BJ (cell line): ENCODE data around the gene ZC3H6. TPM values are rescaled to one million over a fixed set of nuclear protein-coding genes. Genes with fewer than 3 reads are reported as not detected.
"Not testable (repeated sequence)": the region's sequence is repeated elsewhere in the genome, so short reads cannot be mapped to it uniquely, and the experiment has no call there.

Experiments used
- CTCF ChIA-PET: fragments of 350-600 bp; formaldehyde crosslinking; extraction: SDS; loops from one replicate; lab custom pipeline; 2021; ENCODE audit warnings: antibody characterized with exemption, inconsistent platforms; lab: Yijun Ruan, JAX
- POLR2A ChIA-PET: fragments of 300-600 bp; sonication (Branson Sonifier 250); formaldehyde crosslinking; extraction: SDS; loops from one replicate; lab custom pipeline; 2021; ENCODE audit warnings: antibody characterized with exemption; lab: Charles Lee
- DNase-seq: peaks from one replicate; pipeline ENCODE4 v3.0.0-alpha.2; 2011; ENCODE audit warnings: low read depth
- H3K27me3 ChIP-seq: 2 replicates; pipeline ENCODE4 v1.6.0; 2011; ENCODE audit warnings: low read length; ENCODE audit not compliant: control insufficient read depth, insufficient read depth
- H3K36me3 ChIP-seq: 2 replicates; pipeline ENCODE4 v1.5.1; 2011; ENCODE audit warnings: low read length; ENCODE audit not compliant: control insufficient read depth, insufficient read depth
- H3K4me3 ChIP-seq: 2 replicates; pipeline ENCODE4 v1.5.1; 2011; ENCODE audit warnings: low read depth, mild to moderate bottlenecking, control low read depth, low read length
- polyA plus RNA-seq: library from polyadenylated mRNA; depleted of rRNA; stranded (reverse); fragments of >200 nt; gene quantifications from 2 replicates; pipeline ENCODE4 v1.2.3, GENCODE V29; 2011
- TF ChIP-seq, protein P1 (sequence below): IDR thresholded peaks from 2 replicates; pipeline ENCODE4 v1.5.1; 2011; ENCODE audit warnings: low read depth, mild to moderate bottlenecking, control low read depth, inconsistent platforms, low read length, moderate library complexity; ENCODE audit not compliant: insufficient read depth

Gene ZC3H6
- polyA plus RNA-seq, 1 experiment, result 1.2 TPM

DNA sequence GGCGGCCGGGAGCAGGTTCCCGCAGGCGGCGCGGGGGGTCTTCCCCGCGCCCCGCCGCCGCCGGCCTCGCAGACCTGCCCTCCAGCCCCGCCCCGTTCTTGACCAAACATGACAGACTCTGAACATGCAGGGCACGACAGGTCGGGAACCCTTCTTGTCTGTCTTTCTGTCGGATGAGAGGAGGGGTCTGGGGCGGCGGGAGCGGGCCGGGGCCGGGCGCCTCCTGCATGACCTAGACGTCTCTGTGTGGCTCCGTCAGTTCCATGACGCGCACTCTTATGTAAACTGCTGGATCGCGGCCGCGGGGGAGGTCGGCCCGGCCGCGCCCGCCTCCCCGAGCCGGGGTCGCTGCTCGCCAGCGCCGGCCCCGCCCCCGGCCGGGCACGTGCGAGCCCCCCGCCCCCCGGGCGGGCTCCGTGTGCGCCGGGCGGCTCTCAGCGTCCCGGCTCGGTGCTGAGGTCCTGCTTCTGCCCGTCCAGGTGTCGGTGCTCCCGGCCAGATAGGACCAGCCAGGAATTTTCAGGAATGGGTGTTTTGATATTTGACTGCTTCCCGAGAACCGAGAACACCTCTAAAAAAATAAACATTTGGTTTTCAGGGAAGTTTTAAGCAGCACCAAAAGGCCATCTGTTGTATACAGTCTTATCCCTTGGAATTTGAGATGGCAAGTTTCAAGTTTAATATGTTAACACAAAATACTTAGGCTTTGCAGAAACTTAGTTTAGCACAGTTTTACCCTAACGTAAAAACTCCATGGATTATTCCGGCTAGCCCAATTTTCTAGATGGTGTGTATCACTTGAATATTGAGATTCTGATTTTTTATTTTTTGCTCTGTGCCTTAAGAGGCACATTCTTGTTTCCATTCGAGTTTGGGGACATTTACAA, 733 bp downstream of the ZC3H6 start:
- Histone ChIP-seq H3K4me3 (peak overlapping the region; percentile 85), H3K27me3 (no peaks in the 10 kb centered on the region), H3K36me3 (no peaks in the 10 kb centered on the region)
- ChIA-PET CTCF (no interaction called here), POLR2A (interaction anchor here (0.7 kb wide), 1 partner anchor 72 kb away, joined by 3 read pairs; no protein-coding TSS in a partner anchor)
- DNase-seq, result peak; percentile 16
- TF ChIP-seq, protein P1, sequence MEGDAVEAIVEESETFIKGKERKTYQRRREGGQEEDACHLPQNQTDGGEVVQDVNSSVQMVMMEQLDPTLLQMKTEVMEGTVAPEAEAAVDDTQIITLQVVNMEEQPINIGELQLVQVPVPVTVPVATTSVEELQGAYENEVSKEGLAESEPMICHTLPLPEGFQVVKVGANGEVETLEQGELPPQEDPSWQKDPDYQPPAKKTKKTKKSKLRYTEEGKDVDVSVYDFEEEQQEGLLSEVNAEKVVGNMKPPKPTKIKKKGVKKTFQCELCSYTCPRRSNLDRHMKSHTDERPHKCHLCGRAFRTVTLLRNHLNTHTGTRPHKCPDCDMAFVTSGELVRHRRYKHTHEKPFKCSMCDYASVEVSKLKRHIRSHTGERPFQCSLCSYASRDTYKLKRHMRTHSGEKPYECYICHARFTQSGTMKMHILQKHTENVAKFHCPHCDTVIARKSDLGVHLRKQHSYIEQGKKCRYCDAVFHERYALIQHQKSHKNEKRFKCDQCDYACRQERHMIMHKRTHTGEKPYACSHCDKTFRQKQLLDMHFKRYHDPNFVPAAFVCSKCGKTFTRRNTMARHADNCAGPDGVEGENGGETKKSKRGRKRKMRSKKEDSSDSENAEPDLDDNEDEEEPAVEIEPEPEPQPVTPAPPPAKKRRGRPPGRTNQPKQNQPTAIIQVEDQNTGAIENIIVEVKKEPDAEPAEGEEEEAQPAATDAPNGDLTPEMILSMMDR, result no peak

DNA sequence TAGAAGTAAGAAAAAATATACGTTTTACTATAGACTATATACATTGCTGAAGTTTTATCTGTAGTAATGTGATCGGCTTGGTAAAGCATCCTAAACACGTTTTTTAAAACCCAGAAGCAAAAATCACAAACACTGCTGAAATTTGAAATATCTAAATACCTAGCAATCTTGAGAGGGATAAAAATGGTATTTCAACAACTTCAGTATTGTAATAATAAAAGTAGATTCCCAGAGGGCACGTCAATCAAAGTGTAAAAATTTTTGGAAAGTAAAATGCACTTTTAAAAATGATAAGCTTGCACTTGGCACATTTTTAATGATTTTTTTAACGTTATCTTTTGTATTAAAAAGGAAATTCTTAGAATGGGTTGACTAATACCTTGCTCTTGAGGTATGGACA, 1.6 kb downstream of the ZC3H6 start:
- CTCF ChIA-PET, result interaction anchor here (1.2 kb wide), 1 partner anchor 18 kb away, joined by 4 read pairs; no protein-coding TSS in a partner anchor
- TF ChIP-seq, protein P1, result no peak
- H3K4me3 ChIP-seq, result no peak overlapping the region
- DNase-seq, result no peak
- no peaks in the 10 kb centered on the region for H3K36me3 ChIP-seq
- no peaks in the 10 kb centered on the region for H3K27me3 ChIP-seq
- POLR2A ChIA-PET, result interaction anchor here (0.7 kb wide), 2 partner anchors 17 to 73 kb away, joined by 3 read pairs; no protein-coding TSS in a partner anchor

GRCh38 chr2:112277596-112278220, 2.3 kb downstream of the ZC3H6 start:
- no peak for DNase-seq
- no peak overlapping the region for H3K4me3 ChIP-seq
- H3K36me3 ChIP-seq, result no peaks in the 10 kb centered on the region
- POLR2A ChIA-PET, result interaction anchor here (0.7 kb wide), 1 partner anchor 16 kb away, joined by 3 read pairs; no protein-coding TSS in a partner anchor
- CTCF ChIA-PET, result interaction anchor here (0.6 to 1.2 kb wide), 2 partner anchors 11 to 18 kb away, joined by 3 to 4 read pairs; no protein-coding TSS in a partner anchor
- TF ChIP-seq, protein P1, result no peak
- no peaks in the 10 kb centered on the region for H3K27me3 ChIP-seq

DNA sequence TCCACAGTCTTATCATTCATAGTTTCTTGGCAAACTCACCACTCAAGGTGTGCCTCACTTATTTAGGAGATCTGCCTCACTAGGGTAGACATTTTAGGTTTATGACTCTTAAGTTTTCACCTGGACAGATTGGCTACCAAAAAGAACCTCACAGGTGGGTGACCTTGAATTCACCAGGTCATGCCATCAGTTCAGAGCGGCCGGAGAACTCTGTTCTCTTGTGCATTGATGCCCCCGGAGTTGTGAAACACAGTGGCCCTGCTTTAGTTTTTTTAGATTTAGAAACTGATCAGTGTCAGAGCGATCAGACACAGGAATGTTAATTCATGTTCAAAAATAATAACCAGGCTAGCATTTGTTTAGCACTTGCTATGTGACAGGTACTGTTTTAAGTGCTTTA, 6.7 kb downstream of the ZC3H6 start:
- H3K36me3 ChIP-seq, H3K4me3 ChIP-seq, DNase-seq, CTCF ChIA-PET, H3K27me3 ChIP-seq, POLR2A ChIA-PET: not testable (repeated sequence)

GRCh38 chr2:112283535-112283934, 8.1 kb downstream of the ZC3H6 start:
- H3K27me3 ChIP-seq, H3K36me3 ChIP-seq, DNase-seq, H3K4me3 ChIP-seq, POLR2A ChIA-PET, CTCF ChIA-PET: not testable (repeated sequence)

DNA sequence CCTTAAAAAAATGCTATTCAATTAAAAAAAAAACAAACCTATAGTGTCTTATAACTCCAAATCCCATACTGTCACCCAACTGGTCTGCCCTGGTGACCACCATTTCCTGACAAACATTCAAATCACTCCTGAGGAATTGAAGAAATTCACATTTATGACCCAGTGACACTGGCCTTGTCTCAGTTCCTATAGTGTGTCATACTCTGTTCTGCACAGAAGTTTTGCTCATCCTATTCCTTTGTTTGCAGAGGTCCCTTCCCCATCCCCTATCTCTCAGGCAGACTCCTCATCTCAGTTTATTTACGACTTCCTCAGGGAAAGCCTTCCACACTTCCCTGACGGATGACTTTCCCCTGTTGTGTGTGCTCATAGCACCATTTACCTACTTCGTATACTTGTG, 14.7 kb downstream of the ZC3H6 start:
- Histone ChIP-seq H3K36me3 (no peaks in the 10 kb centered on the region), H3K27me3 (no peaks in the 10 kb centered on the region), H3K4me3 (no peak overlapping the region)
- TF ChIP-seq, protein P1, result no peak
- CTCF ChIA-PET, result no interaction called here
- no peak for DNase-seq
- POLR2A ChIA-PET, result no interaction called here
